ENCODE data around the gene NRROS. TPM values are rescaled to one million over a fixed set of nuclear protein-coding genes. Genes with fewer than 3 reads are reported as not detected.

The NRROS gene
- total and polyA plus RNA-seq, 12 donors = 1.1 to 9.9 (median 7.0) TPM

DNA sequence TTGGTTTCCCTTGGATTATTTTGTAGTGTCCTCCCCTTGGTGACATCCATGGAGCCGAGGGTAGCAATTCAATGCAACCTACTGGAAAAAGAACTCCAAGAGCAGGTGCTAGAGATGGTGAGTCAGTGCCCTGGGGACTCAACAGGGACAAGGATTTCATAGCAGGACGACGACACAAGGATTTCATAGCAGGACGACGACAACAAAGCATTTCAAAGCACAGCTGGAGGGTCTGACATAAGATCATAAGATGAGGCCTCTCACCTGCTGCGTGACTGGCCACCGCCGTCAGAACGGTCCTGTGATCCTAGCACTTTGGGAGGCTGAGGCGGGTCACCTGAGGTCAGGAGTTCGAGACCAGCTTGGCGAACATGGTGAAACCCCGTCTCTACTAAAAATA is 22.5 kb downstream of the NRROS start:
- H3K4me3 ChIP-seq = no peak overlapping the region
- DNase-seq = no peak
- intact Hi-C loops (cut with DNase I) = no loop called here
- H3K9me3 ChIP-seq (replicated peaks in 1 of 3) = no peaks in the 10 kb centered on the region
- H3K4me1 ChIP-seq (replicated peaks in 1 of 2) = no peaks in the 10 kb centered on the region
- TF ChIP-seq, protein P1, sequence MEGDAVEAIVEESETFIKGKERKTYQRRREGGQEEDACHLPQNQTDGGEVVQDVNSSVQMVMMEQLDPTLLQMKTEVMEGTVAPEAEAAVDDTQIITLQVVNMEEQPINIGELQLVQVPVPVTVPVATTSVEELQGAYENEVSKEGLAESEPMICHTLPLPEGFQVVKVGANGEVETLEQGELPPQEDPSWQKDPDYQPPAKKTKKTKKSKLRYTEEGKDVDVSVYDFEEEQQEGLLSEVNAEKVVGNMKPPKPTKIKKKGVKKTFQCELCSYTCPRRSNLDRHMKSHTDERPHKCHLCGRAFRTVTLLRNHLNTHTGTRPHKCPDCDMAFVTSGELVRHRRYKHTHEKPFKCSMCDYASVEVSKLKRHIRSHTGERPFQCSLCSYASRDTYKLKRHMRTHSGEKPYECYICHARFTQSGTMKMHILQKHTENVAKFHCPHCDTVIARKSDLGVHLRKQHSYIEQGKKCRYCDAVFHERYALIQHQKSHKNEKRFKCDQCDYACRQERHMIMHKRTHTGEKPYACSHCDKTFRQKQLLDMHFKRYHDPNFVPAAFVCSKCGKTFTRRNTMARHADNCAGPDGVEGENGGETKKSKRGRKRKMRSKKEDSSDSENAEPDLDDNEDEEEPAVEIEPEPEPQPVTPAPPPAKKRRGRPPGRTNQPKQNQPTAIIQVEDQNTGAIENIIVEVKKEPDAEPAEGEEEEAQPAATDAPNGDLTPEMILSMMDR (IDR thresholded peaks at IDR 0.05) = no peak
- TF ChIP-seq POLR2A (IDR thresholded peaks at IDR 0.05) = no peak
- H3K27me3 ChIP-seq = no peaks in the 10 kb centered on the region
- 84 to 90% (median 87%) methylated on average over 13 of the region's 13 CpGs for WGBS, 4 donors
- H3K36me3 ChIP-seq (replicated peaks in 1 of 2) = no peaks in the 10 kb centered on the region
- no peak overlapping the region for H3K27ac ChIP-seq

DNA sequence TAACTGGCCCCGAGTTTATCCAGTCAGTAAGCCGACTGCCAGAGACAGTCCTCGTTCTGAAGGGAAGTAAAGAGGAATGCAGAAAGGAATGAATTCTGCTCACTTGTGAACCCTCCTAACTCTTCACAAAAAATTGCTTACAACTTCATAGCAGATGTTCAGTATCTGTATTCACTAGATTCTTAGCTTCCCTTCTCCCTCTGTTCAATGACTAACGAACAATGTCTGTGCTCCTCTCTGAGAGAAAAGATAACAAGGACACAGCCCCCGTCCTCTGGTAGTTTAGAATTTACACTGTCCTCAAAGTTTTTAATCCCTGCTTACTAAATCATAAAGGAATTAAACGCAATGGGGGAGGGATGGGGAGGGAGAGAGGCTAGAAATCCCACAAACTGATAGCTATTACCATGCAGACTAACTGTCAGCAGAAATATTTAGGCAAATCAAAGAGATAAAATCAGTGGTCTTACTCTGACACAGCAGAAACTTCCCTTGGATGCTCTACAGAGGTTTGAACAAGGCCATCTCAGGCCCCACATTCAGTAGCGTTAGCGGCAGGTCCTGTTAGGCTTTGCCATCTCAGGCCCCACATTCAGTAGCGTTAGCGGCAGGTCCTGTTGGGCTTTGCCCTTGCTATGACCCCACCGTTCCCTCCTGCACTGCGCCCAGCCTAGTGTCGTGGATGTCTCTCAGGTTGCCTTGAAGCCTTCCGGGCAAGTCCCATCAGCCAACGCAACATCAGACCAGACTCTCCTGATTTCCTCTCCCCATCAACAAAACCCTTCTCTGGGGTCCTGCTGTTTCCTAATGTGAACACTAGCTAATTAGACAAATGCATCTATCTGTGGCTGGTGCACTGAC is 23.4 kb downstream of the NRROS start:
- WGBS, 4 donors = 43 to 62% (median 54%) methylated on average over 10 to 15 of the region's 15 CpGs
- DNase-seq = no peak
- TF ChIP-seq, protein P1 (IDR thresholded peaks at IDR 0.05) = no peak
- TF ChIP-seq POLR2A (IDR thresholded peaks at IDR 0.05) = no peak
- Histone ChIP-seq H3K4me1 (replicated peaks in 1 of 2) (no peaks in the 10 kb centered on the region), H3K9me3 (replicated peaks in 1 of 3) (no peaks in the 10 kb centered on the region), H3K27ac (no peak overlapping the region), H3K27me3 (no peaks in the 10 kb centered on the region), H3K36me3 (replicated peaks in 1 of 2) (no peaks in the 10 kb centered on the region), H3K4me3 (no peak overlapping the region)
- intact Hi-C loops (cut with DNase I) = no loop called here

DNA sequence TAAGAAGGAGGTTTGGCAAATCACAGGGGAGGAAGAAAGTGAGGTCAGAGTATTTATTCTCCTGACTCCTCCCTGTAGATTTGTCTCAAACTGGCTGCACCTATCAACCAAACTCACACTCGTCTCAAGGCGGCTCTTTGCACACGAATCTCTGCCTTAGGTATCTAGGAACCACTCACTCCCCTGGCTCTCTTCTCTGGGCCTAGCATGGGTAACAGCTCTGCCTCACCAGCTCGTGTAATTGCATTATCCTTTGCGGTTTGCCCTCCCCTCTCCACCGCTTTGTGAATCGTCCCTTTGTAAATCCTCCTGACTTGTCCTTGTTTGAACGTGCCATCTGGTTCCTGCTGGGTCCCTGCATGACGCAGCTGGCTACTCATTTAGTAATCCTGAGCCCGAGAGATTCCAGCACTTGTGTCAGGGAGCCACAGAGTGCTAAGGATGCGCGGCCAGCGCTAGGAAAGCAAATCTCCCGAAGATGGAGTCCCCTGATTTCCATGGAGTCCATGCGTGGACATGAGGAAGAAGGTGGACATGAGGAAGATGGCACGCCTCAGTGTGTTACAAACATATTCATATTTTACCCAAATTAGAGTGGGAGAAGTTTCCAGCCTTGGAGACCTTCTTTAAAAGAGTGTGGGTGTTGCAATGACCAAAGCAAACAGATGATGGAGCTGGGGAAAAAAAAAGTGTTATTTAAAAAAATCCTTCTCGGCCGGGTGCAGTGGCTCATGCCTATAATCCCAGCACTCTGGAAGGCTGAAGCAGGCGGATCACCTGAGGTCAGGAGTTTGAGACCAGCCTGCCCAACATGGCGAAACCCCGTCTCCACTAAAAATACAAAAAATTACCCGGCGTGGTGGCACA is 26.7 kb downstream of the NRROS start:
- intact Hi-C loops (cut with DNase I) = no loop called here
- H3K9me3 ChIP-seq (replicated peaks in 1 of 3) = no peaks in the 10 kb centered on the region
- no peaks in the 10 kb centered on the region for H3K27me3 ChIP-seq
- no peaks in the 10 kb centered on the region for H3K4me1 ChIP-seq (replicated peaks in 1 of 2)
- H3K36me3 ChIP-seq (replicated peaks in 1 of 2) = no peaks in the 10 kb centered on the region
- H3K27ac ChIP-seq = no peak overlapping the region
- H3K4me3 ChIP-seq = no peak overlapping the region
- DNase-seq = no peak
- 56 to 58% (median 56%) methylated on average over 22 to 23 of the region's 23 CpGs for WGBS, 4 donors
- TF ChIP-seq, protein P1 (IDR thresholded peaks at IDR 0.05) = no peak
- no peak for TF ChIP-seq POLR2A (IDR thresholded peaks at IDR 0.05)

DNA sequence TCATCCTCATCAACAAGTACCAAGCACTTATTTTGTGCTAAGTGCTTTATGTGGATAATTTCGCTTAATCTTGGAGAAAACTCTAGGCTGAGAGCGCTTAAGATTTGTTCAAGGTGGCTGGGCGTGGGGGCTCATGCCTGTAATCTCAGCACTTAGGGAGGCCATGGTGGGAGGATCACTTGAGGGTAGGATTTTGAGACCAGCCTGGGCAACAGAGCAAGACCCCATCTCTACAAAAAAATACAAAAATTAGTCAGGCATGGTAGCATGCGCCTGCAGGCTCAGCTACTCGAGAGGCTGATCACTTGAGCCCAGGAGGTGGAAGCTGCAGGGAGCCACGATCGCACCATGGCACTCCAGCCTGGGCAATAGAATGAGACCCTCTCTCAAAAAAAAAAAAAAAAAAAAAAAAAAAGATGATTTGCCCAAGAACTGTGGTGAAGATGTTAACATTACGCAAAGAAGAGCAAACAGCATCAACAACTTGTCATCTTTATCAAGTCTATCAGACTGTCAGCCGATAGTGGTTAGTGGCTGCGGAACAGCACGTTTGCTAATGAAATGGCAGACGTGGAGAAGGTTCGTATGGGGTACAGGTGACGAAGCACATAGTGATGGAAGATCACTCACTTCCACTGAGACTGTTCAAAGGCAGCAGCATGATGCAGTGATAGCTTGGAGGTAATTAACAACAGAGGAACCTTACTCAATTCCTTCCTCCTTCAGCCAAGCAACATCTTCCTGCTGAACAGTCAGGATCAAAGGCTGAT is 27.7 kb downstream of the NRROS start:
- Histone ChIP-seq H3K4me3 (no peak overlapping the region), H3K4me1 (replicated peaks in 1 of 2) (no peaks in the 10 kb centered on the region), H3K9me3 (replicated peaks in 1 of 3) (no peaks in the 10 kb centered on the region), H3K36me3 (replicated peaks in 1 of 2) (no peaks in the 10 kb centered on the region), H3K27me3 (no peaks in the 10 kb centered on the region), H3K27ac (no peak overlapping the region)
- no peak for TF ChIP-seq POLR2A (IDR thresholded peaks at IDR 0.05)
- TF ChIP-seq, protein P1 (IDR thresholded peaks at IDR 0.05) = no peak
- intact Hi-C loops (cut with DNase I) = no loop called here
- WGBS, 4 donors = 83 to 91% (median 85%) methylated on average over 14 of the region's 14 CpGs
- no peak for DNase-seq

Measured in adrenal gland (tissue), 12 donors.